ENCODE results near the gene SALL1. TPM values are rescaled to one million over a fixed set of nuclear protein-coding genes. Genes with fewer than 3 reads are reported as not detected.

The SALL1 gene
- total and polyA plus RNA-seq, 2 experiments from 2014 or later: 9.4 to 22.7 TPM

GRCh38 chr16:51163894-51164566 is 13.0 kb upstream of the SALL1 start:
- Histone ChIP-seq H3K9me2 (ENCODE audit: insufficient read depth) (no peaks in the 10 kb centered on the region), H4K20me1 (replicated peaks; ENCODE audit: insufficient read depth) (no peaks in the 10 kb centered on the region), H3K4me1 (ENCODE audit: insufficient read depth) (peaks cover 10% of the 10 kb centered on the region), H3K4me3 (no peak overlapping the region), H3K36me3 (ENCODE audit: insufficient read depth) (no peaks in the 10 kb centered on the region), H2AFZ (no peak overlapping the region), H3K27me3 (ENCODE audit: insufficient read depth) (peaks cover 7% of the 10 kb centered on the region; the same call in 1 of the 2 replicates), H3K4me2 (no peak overlapping the region), H3F3A (replicated peaks; ENCODE audit: low read depth) (no peaks in the 10 kb centered on the region), H3K27ac (ENCODE audit: low read depth) (no peak overlapping the region), H3K79me2 (replicated peaks; ENCODE audit: insufficient read depth) (no peaks in the 10 kb centered on the region)
- Mint-ChIP-seq H3K27ac (no peak overlapping the region), H3K9me3 (peaks cover 3% of the 10 kb centered on the region; the same call in 2 of the 3 replicates), H3K27me3 (ENCODE audit: insufficient read depth, low read depth, poor library complexity) (peaks cover 6% of the 10 kb centered on the region), H3K36me3 (ENCODE audit: low read depth) (peaks cover 2% of the 10 kb centered on the region; the same call in 1 of the 3 replicates), H3K4me3 (no peak overlapping the region), H3K4me1 (peaks cover 25% of the 10 kb centered on the region)
- no peak for TF ChIP-seq POLR2AphosphoS5 (IDR thresholded peaks at IDR 0.05; ENCODE audit: low read depth)
- TF ChIP-seq CREB1 (CRISPR knock-in tag; IDR thresholded peaks at IDR 0.05; ENCODE audit: low read depth): no peak
- no peak for TF ChIP-seq NANOG (IDR thresholded peaks at IDR 0.05; ENCODE audit: borderline replicate concordance)
- no peak for TF ChIP-seq CTCF (conservative IDR thresholded peaks at IDR 0.05; ENCODE audit: low read depth in 2 of 2)
- no peak for TF ChIP-seq EZH2 (IDR thresholded peaks at IDR 0.05; ENCODE audit: low read depth, unreplicated experiment)
- TF ChIP-seq REST (IDR thresholded peaks at IDR 0.05; ENCODE audit: unreplicated experiment): no peak
- TF ChIP-seq ZNF462 (CRISPR knock-in tag; IDR thresholded peaks at IDR 0.05): no peak
- TF ChIP-seq ZNF114 (CRISPR knock-in tag; IDR thresholded peaks at IDR 0.05): no peak
- no peak for TF ChIP-seq JUNB (IDR thresholded peaks at IDR 0.05; ENCODE audit: unreplicated experiment)
- no peak for TF ChIP-seq ETS1 (IDR thresholded peaks at IDR 0.05)
- no peak for TF ChIP-seq STAT1 (IDR thresholded peaks at IDR 0.05; ENCODE audit: unreplicated experiment)
- no peak for TF ChIP-seq ZNF331 (CRISPR knock-in tag; IDR thresholded peaks at IDR 0.05; ENCODE audit: low read depth)
- no peak for TF ChIP-seq EZH2phosphoT487 (IDR thresholded peaks at IDR 0.05; ENCODE audit: unreplicated experiment)
- ATAC-seq (no peak), DNase-seq (ENCODE audit: low spot score) (no peak)
